ENCODE measurements around the gene TRIM69.

- TF ChIP-seq POLR2A (IDR thresholded peaks at IDR 0.05) = no peak
- no peak for TF ChIP-seq CTCF (IDR thresholded peaks at IDR 0.05)
These were observed 21.1 kb upstream of the TRIM69 start for GRCh38 chr15:44715142-44715796.
